H9 (cell line): Measurements from ENCODE around the gene ROCK1. TPM values are rescaled to one million over a fixed set of nuclear protein-coding genes. Genes with fewer than 3 reads are reported as not detected.

ENCODE experiments used
- DNase-seq: peaks from one replicate; pipeline ENCODE4 v3.0.0-alpha.2; 2017
- H2AFZ ChIP-seq: one replicate; pipeline ENCODE4 v1.6.1; 2013; ENCODE audit warnings: mild to moderate bottlenecking, low read length, control low read depth, moderate library complexity
- H2AK5ac ChIP-seq: 2 replicates; pipeline ENCODE4 v1.6.1; 2013; ENCODE audit warnings: low read length, control low read depth, mixed read lengths; ENCODE audit not compliant: insufficient read length
- H2BK120ac ChIP-seq: one replicate; pipeline ENCODE4 v1.6.1; 2013; ENCODE audit warnings: low read depth, mild to moderate bottlenecking, low read length, control low read depth, inconsistent platforms; ENCODE audit not compliant: poor library complexity, severe bottlenecking
- H2BK12ac ChIP-seq: 2 replicates; pipeline ENCODE4 v1.6.1; 2013; ENCODE audit warnings: low read length, control low read depth, mixed read lengths, low read depth; ENCODE audit not compliant: insufficient read length
- H2BK15ac ChIP-seq: 2 replicates; pipeline ENCODE4 v1.6.1; 2013; ENCODE audit warnings: low read depth, low read length, control low read depth
- H2BK20ac ChIP-seq: one replicate; pipeline ENCODE4 v1.6.1; 2013; ENCODE audit warnings: low read depth, mild to moderate bottlenecking, low read length, control low read depth, inconsistent platforms; ENCODE audit not compliant: poor library complexity, severe bottlenecking
- H2BK5ac ChIP-seq: 2 replicates; pipeline ENCODE4 v1.6.1; 2013; ENCODE audit warnings: low read length, control low read depth, mixed read lengths; ENCODE audit not compliant: insufficient read length
- H3K14ac ChIP-seq: 2 replicates; pipeline ENCODE4 v1.6.1; 2013; ENCODE audit warnings: low read length, control low read depth; ENCODE audit not compliant: insufficient read depth
- H3K18ac ChIP-seq: 2 replicates; pipeline ENCODE4 v1.6.1; 2013; ENCODE audit warnings: low read depth, mild to moderate bottlenecking, mixed read lengths, low read length, control low read depth; ENCODE audit not compliant: insufficient read length
- H3K23ac ChIP-seq: 2 replicates; pipeline ENCODE4 v1.6.1; 2013; ENCODE audit warnings: low read length, control low read depth, mixed read lengths, low read depth; ENCODE audit not compliant: insufficient read length
- H3K23me2 ChIP-seq: 2 replicates; pipeline ENCODE4 v1.6.1; 2013; ENCODE audit warnings: low read depth, mild to moderate bottlenecking, mixed read lengths, low read length, control low read depth; ENCODE audit not compliant: insufficient read length, poor library complexity, severe bottlenecking
- H3K27ac ChIP-seq: 2 replicates; pipeline ENCODE4 v1.5.1; 2013; ENCODE audit warnings: low read length, control low read depth, mixed read lengths, low read depth; ENCODE audit not compliant: insufficient read length
- H3K27me3 ChIP-seq: 2 replicates; pipeline ENCODE4 v1.6.1; 2013; ENCODE audit warnings: low read length, control low read depth, inconsistent platforms; ENCODE audit not compliant: insufficient read depth
- H3K4ac ChIP-seq: 2 replicates; pipeline ENCODE4 v1.6.1; 2013; ENCODE audit warnings: low read depth, mild to moderate bottlenecking, control low read depth, inconsistent platforms, low read length, moderate library complexity
- H3K4me1 ChIP-seq: 2 replicates; pipeline ENCODE4 v1.6.1; 2013; ENCODE audit warnings: low read length, control low read depth, inconsistent platforms; ENCODE audit not compliant: insufficient read depth
- H3K4me2 ChIP-seq: 2 replicates; pipeline ENCODE4 v1.6.1; 2013; ENCODE audit warnings: low read length, control low read depth, mixed read lengths; ENCODE audit not compliant: insufficient read length, insufficient read depth
- H3K56ac ChIP-seq: 2 replicates; pipeline ENCODE4 v1.6.1; 2013; ENCODE audit warnings: low read depth, mild to moderate bottlenecking, mixed read lengths, low read length, control low read depth; ENCODE audit not compliant: insufficient read length
- H3K79me1 ChIP-seq: 2 replicates; pipeline ENCODE4 v1.6.1; 2013; ENCODE audit warnings: low read depth, mild to moderate bottlenecking, moderate library complexity, low read length, control low read depth, inconsistent platforms; ENCODE audit not compliant: insufficient read depth, poor library complexity, severe bottlenecking
- H3K79me2 ChIP-seq: 2 replicates; pipeline ENCODE4 v1.6.1; 2013; ENCODE audit warnings: low read length, control low read depth, inconsistent platforms; ENCODE audit not compliant: insufficient read depth
- H3K9ac ChIP-seq: 2 replicates; pipeline ENCODE4 v1.6.1; 2013; ENCODE audit warnings: low read length, control low read depth, mixed read lengths; ENCODE audit not compliant: insufficient read length; ENCODE audit errors: extremely low read depth
- H3K9me3 ChIP-seq: one replicate; pipeline ENCODE4 v1.6.1; 2013; ENCODE audit warnings: low read depth, low read length, inconsistent platforms; ENCODE audit not compliant: control insufficient read depth
- H3T11ph ChIP-seq: one replicate; pipeline ENCODE4 v1.6.1; 2013; ENCODE audit warnings: mild to moderate bottlenecking, low read length, control low read depth, inconsistent platforms
- H4K20me1 ChIP-seq: one replicate; pipeline ENCODE4 v1.6.1; 2013; ENCODE audit not compliant: control insufficient read depth, insufficient read length, insufficient read depth
- H4K5ac ChIP-seq: 2 replicates; pipeline ENCODE4 v1.6.1; 2013; ENCODE audit warnings: low read depth, mild to moderate bottlenecking, mixed read lengths, low read length, control low read depth; ENCODE audit not compliant: insufficient read length
- H4K8ac ChIP-seq: replicated peaks from 2 replicates; pipeline ENCODE4 v1.6.1; 2013; ENCODE audit warnings: low read length, control low read depth, mixed read lengths, low read depth; ENCODE audit not compliant: insufficient read length
- H4K91ac ChIP-seq: 2 replicates; pipeline ENCODE4 v1.6.1; 2013; ENCODE audit warnings: low read depth, mild to moderate bottlenecking, moderate library complexity, mixed read lengths, low read length, control low read depth; ENCODE audit not compliant: insufficient read length
- H3K27ac Mint-ChIP-seq, 3 experiments: 2 replicates in 2 of 3; 3 replicates in 1 of 3; pipeline ENCODE4 v1.8.0; 2020 to 2021; ENCODE audit warnings: mixed read lengths in 3 of 3, mild to moderate bottlenecking in 1 of 3, moderate library complexity in 1 of 3
- H3K27me3 Mint-ChIP-seq: 2 replicates; pipeline ENCODE4 v1.8.0; 2021; ENCODE audit warnings: low read depth, mild to moderate bottlenecking, moderate library complexity, mixed read lengths
- H3K36me3 Mint-ChIP-seq, 3 experiments: 2 replicates in 2 of 3; 3 replicates in 1 of 3; pipeline ENCODE4 v1.8.0; 2020 to 2021; ENCODE audit warnings: low read depth in 3 of 3, mixed read lengths in 3 of 3; ENCODE audit not compliant: insufficient read depth in 1 of 3
- H3K4me1 Mint-ChIP-seq, 2 experiments: 2 replicates each; pipeline ENCODE4 v1.8.0; 2020; ENCODE audit warnings: mixed read lengths in 2 of 2
- H3K4me3 Mint-ChIP-seq, 2 experiments: 2 replicates in 1 of 2; 3 replicates in 1 of 2; pipeline ENCODE4 v1.8.0; 2020 to 2021; ENCODE audit warnings: mild to moderate bottlenecking in 2 of 2, mixed read lengths in 2 of 2, moderate library complexity in 1 of 2
- H3K9me3 Mint-ChIP-seq, 2 experiments: 2 replicates in 1 of 2; 3 replicates in 1 of 2; pipeline ENCODE4 v1.8.0; 2020; ENCODE audit warnings: mild to moderate bottlenecking in 2 of 2, mixed read lengths in 2 of 2, moderate library complexity in 1 of 2
- CTCF ChIP-seq: fragments of 200-600 bp; sonication (generic); conservative IDR thresholded peaks from 3 replicates; pipeline ENCODE4 v1.8.0; 2021; ENCODE audit warnings: antibody characterized with exemption, mild to moderate bottlenecking
- WGBS: extraction: QIAGEN DNeasy Blood & Tissue Kit; methylation state at CpG from one replicate; pipeline ENCODE4 v1.1.7; 2013; ENCODE audit warnings: missing lambda C conversion rate, low lambda C conversion rate, mixed read lengths; ENCODE audit not compliant: insufficient read length; ENCODE audit errors: extremely low coverage; 5-methylcytosine and 5-hydroxymethylcytosine counted together
- total RNA-seq: library from RNA; stranded (reverse); gene quantifications from 2 replicates; pipeline ENCODE4 v1.2.1, GENCODE V29; 2021

ROCK1 gene
- total RNA-seq, 1 experiment from 2014 or later, result 38.2 TPM

DNA sequence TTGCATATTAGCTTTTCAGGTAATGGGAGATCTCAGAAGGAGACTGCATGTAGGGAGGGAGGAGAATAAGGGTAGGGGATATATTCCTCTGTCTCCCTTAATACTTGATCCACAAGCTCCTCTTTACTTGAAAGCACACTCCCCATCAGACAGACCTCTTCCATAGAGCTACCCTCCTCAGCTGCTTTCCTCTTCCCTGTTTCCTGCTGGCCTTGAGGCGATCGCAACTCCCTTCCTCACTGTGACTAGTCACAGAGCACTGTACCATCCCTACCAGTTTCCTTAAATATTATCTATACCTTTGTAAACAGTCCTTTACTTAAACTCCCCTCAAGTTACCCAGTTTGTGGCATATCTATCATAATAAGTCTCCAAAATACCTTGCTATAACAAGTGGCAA lies 10.9 kb downstream of the ROCK1 start:
- Histone ChIP-seq H3K9ac (no peak overlapping the region), H3K14ac (no peak overlapping the region), H2BK120ac (no peak overlapping the region), H2BK5ac (no peak overlapping the region), H3K9me3 (no peaks in the 10 kb centered on the region), H2BK20ac (no peak overlapping the region), H2BK15ac (no peak overlapping the region), H2BK12ac (no peak overlapping the region), H3K23me2 (no peaks in the 10 kb centered on the region), H3K79me2 (peaks cover 35% of the 10 kb centered on the region; the same call in 1 of the 2 replicates), H3K4me1 (no peaks in the 10 kb centered on the region), H3K4me2 (no peak overlapping the region), H4K91ac (no peak overlapping the region), H3K23ac (no peak overlapping the region), H4K5ac (no peak overlapping the region), H2AK5ac (no peak overlapping the region), H3K27me3 (no peaks in the 10 kb centered on the region), H4K20me1 (no peaks in the 10 kb centered on the region), H3K27ac (no peak overlapping the region), H3K56ac (no peak overlapping the region), H3K18ac (no peak overlapping the region), H4K8ac (no peak overlapping the region), H2AFZ (no peak overlapping the region), H3K4ac (no peak overlapping the region), H3K79me1 (peaks cover 7% of the 10 kb centered on the region), H3T11ph (no peak overlapping the region)
- no peaks in the 10 kb centered on the region for H3K9me3 Mint-ChIP-seq
- no peak for TF ChIP-seq CTCF
- H3K4me1 Mint-ChIP-seq, result peaks cover 10% of the 10 kb centered on the region in 2 experiments
- H3K4me3 Mint-ChIP-seq, result no peak overlapping the region
- H3K36me3 Mint-ChIP-seq, result no peaks in the 10 kb centered on the region
- H3K27ac Mint-ChIP-seq, result peak overlapping the region in 1 of 3 experiments; percentile 46; a peak in 3 of 7 replicates
- DNase-seq, result no peak
- no CpG with 5 or more reads among the region's 2 CpGs for WGBS
- H3K27me3 Mint-ChIP-seq, result no peaks in the 10 kb centered on the region
